ENCODE data around the gene SPTBN4.

DNA sequence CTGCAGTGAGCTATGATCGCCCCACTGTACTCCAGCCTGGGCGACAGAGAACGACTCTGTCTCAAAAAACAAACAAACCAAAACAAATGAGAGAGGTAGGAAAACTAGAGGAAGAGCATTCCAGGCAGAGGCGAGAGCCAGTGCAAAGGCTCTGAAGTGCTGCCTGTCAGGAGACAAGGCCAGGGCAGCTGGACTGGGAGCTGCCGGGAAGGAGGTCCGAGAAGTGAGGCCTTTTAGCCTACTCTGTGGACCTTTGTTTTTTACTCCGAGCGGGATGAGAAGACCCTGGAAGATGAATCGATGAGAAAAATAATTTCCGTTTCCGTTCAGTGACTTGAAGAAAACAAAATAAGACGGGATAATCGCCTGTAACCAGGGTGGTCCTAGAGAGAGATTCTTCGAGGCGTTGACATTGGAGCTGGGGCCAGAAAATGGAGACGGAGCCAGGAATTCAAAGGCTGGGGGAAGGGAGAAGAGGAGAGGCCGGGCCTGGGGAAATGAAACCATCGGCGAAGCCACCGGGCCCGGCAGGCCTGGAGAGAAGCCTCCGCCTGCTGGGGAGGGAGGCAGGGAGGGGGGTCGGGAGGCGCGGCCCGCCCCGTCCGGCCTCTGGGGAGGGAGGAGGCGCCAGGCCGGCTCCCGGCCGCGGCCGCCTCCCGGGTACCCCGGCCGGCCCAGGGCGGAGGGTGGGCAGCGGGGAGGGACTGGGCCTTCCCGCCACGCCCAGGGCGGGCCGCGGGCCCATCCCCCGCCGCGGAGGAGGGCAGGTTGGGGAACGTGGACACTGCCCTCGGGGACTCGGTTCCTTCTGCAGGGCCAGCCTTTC lies 33.2 kb upstream of the SPTBN4 start:
- TF ChIP-seq, protein P1, sequence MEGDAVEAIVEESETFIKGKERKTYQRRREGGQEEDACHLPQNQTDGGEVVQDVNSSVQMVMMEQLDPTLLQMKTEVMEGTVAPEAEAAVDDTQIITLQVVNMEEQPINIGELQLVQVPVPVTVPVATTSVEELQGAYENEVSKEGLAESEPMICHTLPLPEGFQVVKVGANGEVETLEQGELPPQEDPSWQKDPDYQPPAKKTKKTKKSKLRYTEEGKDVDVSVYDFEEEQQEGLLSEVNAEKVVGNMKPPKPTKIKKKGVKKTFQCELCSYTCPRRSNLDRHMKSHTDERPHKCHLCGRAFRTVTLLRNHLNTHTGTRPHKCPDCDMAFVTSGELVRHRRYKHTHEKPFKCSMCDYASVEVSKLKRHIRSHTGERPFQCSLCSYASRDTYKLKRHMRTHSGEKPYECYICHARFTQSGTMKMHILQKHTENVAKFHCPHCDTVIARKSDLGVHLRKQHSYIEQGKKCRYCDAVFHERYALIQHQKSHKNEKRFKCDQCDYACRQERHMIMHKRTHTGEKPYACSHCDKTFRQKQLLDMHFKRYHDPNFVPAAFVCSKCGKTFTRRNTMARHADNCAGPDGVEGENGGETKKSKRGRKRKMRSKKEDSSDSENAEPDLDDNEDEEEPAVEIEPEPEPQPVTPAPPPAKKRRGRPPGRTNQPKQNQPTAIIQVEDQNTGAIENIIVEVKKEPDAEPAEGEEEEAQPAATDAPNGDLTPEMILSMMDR (IDR thresholded peaks at IDR 0.05; ENCODE audit: poor library complexity, severe bottlenecking) = no peak
- TF ChIP-seq EZH2 (IDR thresholded peaks at IDR 0.05; ENCODE audit: borderline replicate concordance, insufficient read depth, low read length, poor library complexity, severe bottlenecking) = no peak

Data from neural cell (in vitro differentiated cells).